Aorta (tissue), 5 donors: ENCODE measurements around the gene ESPNL. TPM values are rescaled to one million over a fixed set of nuclear protein-coding genes. Genes with fewer than 3 reads are reported as not detected.
A peak's percentile ranks its signal among the peaks of the same experiment; 100 is the strongest.

Experiments used
- ATAC-seq: fragments of 200-7000 bp; cut with Tn5 transposase; one replicate; pipeline ENCODE4 v1.9.1; 2022; ENCODE audit warnings: moderate library complexity; ENCODE audit not compliant: low FRiP score
- DNase-seq, 2 donors: peaks; one replicate each; pipeline ENCODE4 v3.0.0-alpha.2; 2020
- H3K27ac ChIP-seq, 2 donors: one replicate each; pipeline ENCODE4 v1.5.1; 2013; ENCODE audit warnings: low read length in 2 of 2, mild to moderate bottlenecking in 2 of 2, moderate library complexity in 2 of 2, control low read depth in 1 of 2, inconsistent platforms in 1 of 2, low read depth in 1 of 2
- H3K27me3 ChIP-seq, 2 donors: one replicate each; pipeline ENCODE4 v1.6.1; 2013; ENCODE audit warnings: control low read depth in 1 of 2, low read length in 1 of 2, mild to moderate bottlenecking in 1 of 2, moderate library complexity in 1 of 2; ENCODE audit not compliant: insufficient read depth in 2 of 2, control insufficient read depth in 1 of 2
- H3K36me3 ChIP-seq, 2 donors: one replicate each; pipeline ENCODE4 v1.6.1; 2013; ENCODE audit warnings: control low read depth in 1 of 2, low read length in 1 of 2, mild to moderate bottlenecking in 1 of 2; ENCODE audit not compliant: insufficient read depth in 2 of 2, control insufficient read depth in 1 of 2
- H3K4me1 ChIP-seq, 2 donors: one replicate each; pipeline ENCODE4 v1.6.1; 2013; ENCODE audit warnings: low read length in 2 of 2, control low read depth in 1 of 2, mild to moderate bottlenecking in 1 of 2, moderate library complexity in 1 of 2; ENCODE audit not compliant: insufficient read depth in 2 of 2, control insufficient read depth in 1 of 2
- H3K4me3 ChIP-seq, 2 donors: one replicate each; pipeline ENCODE4 v1.5.1; 2013; ENCODE audit warnings: low read length in 2 of 2, control low read depth in 1 of 2, mild to moderate bottlenecking in 1 of 2
- H3K9me3 ChIP-seq: one replicate; pipeline ENCODE4 v1.6.1; 2013; ENCODE audit warnings: mild to moderate bottlenecking, low read length; ENCODE audit not compliant: control insufficient read depth
- WGBS, 2 donors: extraction: QIAGEN DNeasy Blood & Tissue Kit; methylation state at CpG; one replicate each; pipeline ENCODE4 v1.1.7; 2013; 5-methylcytosine and 5-hydroxymethylcytosine counted together
- intact Hi-C, 2 donors: fragments of 100-400 bp; cut with DNase I; formaldehyde crosslinking; loops; one replicate each; pipeline versions ENCODE4 v1.14.2 to v1.15.0; 2022
- polyA plus RNA-seq, 2 donors: library from polyadenylated mRNA; stranded (reverse); fragments of 200-250 nt; gene quantifications; one replicate each; pipeline ENCODE4 v1.2.3, GENCODE V29; 2013
- total RNA-seq, 2 donors: library from RNA; stranded (reverse); fragmentation: NEBNext Ultra II Directional; extraction: Animal tissue kit (Norgen Biotek cat#: 25700); gene quantifications; one replicate each; pipeline ENCODE4 v1.2.1, GENCODE V29; 2021
- donor health status: healthy with polysubstance abuse.
- donor health status: Bipolar disorder and iron deficiency.
- donor health status: DM: no; HTN: no; CAD: no.
- donor health status: DM: no; HTN: no; CAD: no.
- donor health status: DM: yes; HTN: yes; CAD: no.

Gene ESPNL
- total and polyA plus RNA-seq, 4 donors, result 0.20 TPM; not detected in 3

GRCh38 chr2:238127165-238128060, 27.3 kb downstream of the ESPNL start:
- intact Hi-C loops, result no loop called here
- H3K4me1 ChIP-seq, result no peaks in the 10 kb centered on the region
- WGBS, 2 donors, result 44 to 46% methylated on average over 36 of the region's 36 CpGs
- DNase-seq (peak in 1 of 2 donors; percentile 78), ATAC-seq (peak; percentile 51)
- no peaks in the 10 kb centered on the region for H3K27me3 ChIP-seq
- no peaks in the 10 kb centered on the region for H3K36me3 ChIP-seq
- H3K4me3 ChIP-seq, result no peak overlapping the region
- H3K27ac ChIP-seq, result no peak overlapping the region
- no peaks in the 10 kb centered on the region for H3K9me3 ChIP-seq

- Histone ChIP-seq H3K36me3 (no peaks in the 10 kb centered on the region), H3K4me3 (no peak overlapping the region), H3K27me3 (no peaks in the 10 kb centered on the region), H3K9me3 (no peaks in the 10 kb centered on the region), H3K27ac (no peak overlapping the region), H3K4me1 (no peaks in the 10 kb centered on the region)
- 93 to 96% methylated on average over 22 of the region's 22 CpGs for whole genome bisulfite sequencing, 2 donors
- DNase-seq, result peak in 1 of 2 donors; percentile 59
- intact Hi-C loops, result no loop called here
- no peak for ATAC-seq
Observed at GRCh38 chr2:238128061-238128440, 27.9 kb downstream of the ESPNL start.

- 78 to 84% methylated on average over 13 to 30 of the region's 30 CpGs for whole genome bisulfite sequencing, 2 donors
- Histone ChIP-seq H3K36me3 (no peaks in the 10 kb centered on the region), H3K27ac (no peak overlapping the region), H3K9me3 (no peaks in the 10 kb centered on the region), H3K4me3 (no peak overlapping the region), H3K4me1 (no peaks in the 10 kb centered on the region), H3K27me3 (no peaks in the 10 kb centered on the region)
- intact Hi-C loops, result no loop called here
- ATAC-seq (no peak), DNase-seq (peak in 1 of 2 donors; percentile 71)
Observed at GRCh38 chr2:238128534-238129001, 28.4 kb downstream of the ESPNL start.

GRCh38 chr2:238129166-238130010, 29.2 kb downstream of the ESPNL start:
- Histone ChIP-seq H3K4me3 (no peak overlapping the region), H3K9me3 (no peaks in the 10 kb centered on the region), H3K4me1 (no peaks in the 10 kb centered on the region), H3K36me3 (no peaks in the 10 kb centered on the region), H3K27me3 (no peaks in the 10 kb centered on the region), H3K27ac (no peak overlapping the region)
- WGBS, 2 donors, result 92 to 93% methylated on average over 22 of the region's 22 CpGs
- intact Hi-C loops, result no loop called here
- no peak for ATAC-seq
- DNase-seq, result peak in 1 of 2 donors; percentile 66

GRCh38 chr2:238130111-238130695, 30.1 kb downstream of the ESPNL start:
- no peak for ATAC-seq
- H3K36me3 ChIP-seq, result no peaks in the 10 kb centered on the region
- H3K9me3 ChIP-seq, result no peaks in the 10 kb centered on the region
- H3K27me3 ChIP-seq, result no peaks in the 10 kb centered on the region
- no peak overlapping the region for H3K4me3 ChIP-seq
- intact Hi-C loops, result no loop called here
- peak in 1 of 2 donors; percentile 75 for DNase-seq
- no peak overlapping the region for H3K27ac ChIP-seq
- WGBS, 2 donors, result 94 to 95% methylated on average over 28 of the region's 28 CpGs
- H3K4me1 ChIP-seq, result no peaks in the 10 kb centered on the region

GRCh38 chr2:238130696-238131628, 30.8 kb downstream of the ESPNL start:
- no peak overlapping the region for H3K27ac ChIP-seq
- H3K36me3 ChIP-seq, result no peaks in the 10 kb centered on the region
- WGBS, 2 donors, result 93 to 94% methylated on average over 63 to 68 of the region's 68 CpGs
- no peaks in the 10 kb centered on the region for H3K27me3 ChIP-seq
- intact Hi-C loops, result no loop called here
- H3K4me1 ChIP-seq, result no peaks in the 10 kb centered on the region
- no peaks in the 10 kb centered on the region for H3K9me3 ChIP-seq
- peak in 1 of 2 donors; percentile 72 for DNase-seq
- no peak overlapping the region for H3K4me3 ChIP-seq
- no peak for ATAC-seq

- H3K4me1 ChIP-seq, result no peaks in the 10 kb centered on the region
- ATAC-seq, result no peak
- WGBS, 2 donors, result 93 to 95% methylated on average over 14 of the region's 14 CpGs
- H3K27ac ChIP-seq, result no peak overlapping the region
- no peaks in the 10 kb centered on the region for H3K9me3 ChIP-seq
- no peaks in the 10 kb centered on the region for H3K27me3 ChIP-seq
- intact Hi-C loops, result no loop called here
- H3K36me3 ChIP-seq, result no peaks in the 10 kb centered on the region
- no peak overlapping the region for H3K4me3 ChIP-seq
- peak; percentile 21 to 64 for DNase-seq
Observed at GRCh38 chr2:238131761-238132462, 31.8 kb downstream of the ESPNL start.
